Ectodermal cell (in vitro differentiated cells): ENCODE measurements around the gene AMOTL1.

Source experiments
- H3K27ac ChIP-seq: 2 replicates; pipeline ENCODE4 v1.7.0; 2013; ENCODE audit warnings: mild to moderate bottlenecking, low read depth, low read length; ENCODE audit not compliant: insufficient read depth, poor library complexity, severe bottlenecking
- H3K27me3 ChIP-seq: 2 replicates; pipeline ENCODE4 v1.7.0; 2013; ENCODE audit warnings: mild to moderate bottlenecking, low read length; ENCODE audit not compliant: insufficient read depth, control insufficient read depth, poor library complexity, severe bottlenecking
- H3K36me3 ChIP-seq: one replicate; pipeline ENCODE4 v1.7.0; 2013; ENCODE audit warnings: low read length; ENCODE audit not compliant: control insufficient read depth, insufficient read depth
- H3K4me1 ChIP-seq: one replicate; pipeline ENCODE4 v1.7.0; 2013; ENCODE audit warnings: low read length; ENCODE audit not compliant: control insufficient read depth, insufficient read depth
- H3K4me3 ChIP-seq: 2 replicates; pipeline ENCODE4 v1.7.0; 2013; ENCODE audit warnings: low read depth, low read length, control low read depth; ENCODE audit not compliant: insufficient read depth
- H3K9me3 ChIP-seq: 2 replicates; pipeline ENCODE4 v1.7.0; 2013; ENCODE audit warnings: mild to moderate bottlenecking, low read length, moderate library complexity; ENCODE audit not compliant: control insufficient read depth
- WGBS, 2 experiments: methylation state at CpG; one replicate each; pipeline ENCODE4 v1.1.7; 2013; ENCODE audit warnings: missing lambda C conversion rate in 2 of 2; 5-methylcytosine and 5-hydroxymethylcytosine counted together

AMOTL1 gene

DNA sequence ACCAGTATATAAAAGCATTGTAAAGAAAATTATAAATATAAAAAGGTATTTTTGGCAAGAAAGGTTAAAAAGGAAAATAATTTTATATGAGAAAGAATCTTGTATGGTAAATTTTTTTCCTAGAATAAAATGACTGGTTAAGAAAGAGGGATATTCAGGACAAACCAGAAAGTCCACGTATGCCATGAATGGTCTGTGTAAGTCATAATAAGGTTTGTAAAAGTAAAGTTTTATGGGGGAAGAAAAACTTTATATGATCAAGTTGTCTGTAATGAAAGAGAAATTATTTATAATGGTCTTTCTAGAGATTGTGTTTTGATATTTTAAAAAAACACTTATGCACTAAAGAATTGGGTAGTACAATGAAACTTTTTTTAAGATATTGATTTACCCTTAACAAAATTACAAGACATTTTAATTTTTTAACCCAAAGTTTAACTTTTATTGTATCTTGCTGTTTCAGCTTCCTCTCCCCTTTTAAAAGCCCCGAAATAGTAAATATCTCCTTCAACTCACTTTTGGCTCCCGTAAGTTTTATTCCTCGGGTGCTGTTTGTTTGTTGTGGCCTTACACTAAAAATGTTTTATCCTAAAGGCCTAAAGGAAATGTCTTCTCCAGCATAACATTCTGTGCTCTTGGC, 47.7 kb downstream of the AMOTL1 start:
- Histone ChIP-seq H3K9me3 (peaks cover 3% of the 10 kb centered on the region), H3K4me1 (no peaks in the 10 kb centered on the region), H3K4me3 (no peak overlapping the region), H3K27me3 (no peaks in the 10 kb centered on the region), H3K36me3 (peaks cover 34% of the 10 kb centered on the region), H3K27ac (no peak overlapping the region)
- WGBS, 2 experiments = 88 to 93% methylated on average over 3 to 4 of the region's 4 CpGs

DNA sequence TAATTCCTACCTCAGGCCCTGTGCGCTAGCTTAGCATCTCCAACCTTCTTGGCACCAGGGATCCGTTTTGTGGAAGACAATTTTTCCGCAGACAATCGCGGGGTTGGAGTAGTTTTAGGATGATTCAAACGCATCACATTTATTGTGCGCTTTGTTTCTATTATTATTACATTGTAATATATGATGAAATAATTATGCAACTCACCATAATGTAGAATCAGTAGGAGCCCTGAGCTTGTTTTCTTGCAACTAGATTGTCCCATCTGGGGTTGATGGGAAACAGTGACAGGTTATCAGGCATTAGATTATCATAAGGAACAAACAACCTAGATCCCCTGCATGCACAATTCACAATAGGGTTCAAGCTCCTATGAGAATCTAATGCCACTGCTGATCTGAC, 52.3 kb downstream of the AMOTL1 start:
- H3K36me3 ChIP-seq = peaks cover 43% of the 10 kb centered on the region
- H3K4me1 ChIP-seq = no peaks in the 10 kb centered on the region
- H3K4me3 ChIP-seq = no peak overlapping the region
- H3K27ac ChIP-seq = no peak overlapping the region
- 96 to 100% methylated on average over 5 of the region's 7 CpGs for WGBS, 2 experiments
- no peaks in the 10 kb centered on the region for H3K27me3 ChIP-seq
- H3K9me3 ChIP-seq = peaks cover 3% of the 10 kb centered on the region

DNA sequence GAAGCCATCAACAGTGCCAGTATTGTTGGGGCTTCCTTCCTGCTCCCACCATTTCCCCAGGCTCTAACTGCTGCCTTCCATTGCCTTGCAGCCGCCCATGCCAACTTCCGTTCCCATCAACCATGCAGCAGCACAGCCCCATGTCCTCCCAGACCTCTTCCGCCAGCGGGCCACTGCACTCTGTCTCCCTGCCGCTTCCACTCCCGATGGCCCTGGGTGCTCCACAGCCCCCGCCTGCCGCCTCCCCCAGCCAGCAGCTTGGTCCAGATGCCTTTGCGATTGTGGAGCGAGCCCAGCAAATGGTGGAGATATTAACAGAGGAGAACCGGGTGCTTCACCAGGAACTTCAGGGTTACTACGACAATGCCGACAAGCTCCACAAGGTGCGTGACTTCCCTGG, 53.3 kb downstream of the AMOTL1 start:
- peaks cover 40% of the 10 kb centered on the region for H3K36me3 ChIP-seq
- 96 to 97% methylated on average over 14 of the region's 14 CpGs for WGBS, 2 experiments
- H3K9me3 ChIP-seq = peaks cover 6% of the 10 kb centered on the region
- H3K27ac ChIP-seq = no peak overlapping the region
- no peaks in the 10 kb centered on the region for H3K4me1 ChIP-seq
- no peak overlapping the region for H3K4me3 ChIP-seq
- no peaks in the 10 kb centered on the region for H3K27me3 ChIP-seq

DNA sequence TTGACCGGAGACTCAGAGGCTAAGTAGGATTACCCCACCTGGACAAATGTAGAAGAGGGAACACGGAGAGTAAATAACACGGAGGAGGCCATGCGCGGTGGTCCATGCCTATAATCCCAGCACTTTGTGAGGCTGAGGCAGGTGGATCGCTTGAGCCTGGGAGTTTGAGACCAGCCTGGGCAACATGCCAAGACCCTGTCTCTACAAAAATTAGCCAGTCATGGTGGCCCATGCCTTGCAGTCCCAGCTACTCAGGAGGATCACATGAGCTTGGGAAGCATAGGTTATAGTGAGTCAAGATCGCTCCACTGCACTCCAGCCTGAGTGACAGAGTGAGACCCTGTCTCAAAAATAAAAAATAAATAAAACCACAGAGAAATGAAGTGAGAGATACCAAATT, 53.9 kb downstream of the AMOTL1 start:
- Histone ChIP-seq H3K4me3 (no peak overlapping the region), H3K27ac (no peak overlapping the region)
- 85 to 87% methylated on average over 7 of the region's 7 CpGs for WGBS, 2 experiments

DNA sequence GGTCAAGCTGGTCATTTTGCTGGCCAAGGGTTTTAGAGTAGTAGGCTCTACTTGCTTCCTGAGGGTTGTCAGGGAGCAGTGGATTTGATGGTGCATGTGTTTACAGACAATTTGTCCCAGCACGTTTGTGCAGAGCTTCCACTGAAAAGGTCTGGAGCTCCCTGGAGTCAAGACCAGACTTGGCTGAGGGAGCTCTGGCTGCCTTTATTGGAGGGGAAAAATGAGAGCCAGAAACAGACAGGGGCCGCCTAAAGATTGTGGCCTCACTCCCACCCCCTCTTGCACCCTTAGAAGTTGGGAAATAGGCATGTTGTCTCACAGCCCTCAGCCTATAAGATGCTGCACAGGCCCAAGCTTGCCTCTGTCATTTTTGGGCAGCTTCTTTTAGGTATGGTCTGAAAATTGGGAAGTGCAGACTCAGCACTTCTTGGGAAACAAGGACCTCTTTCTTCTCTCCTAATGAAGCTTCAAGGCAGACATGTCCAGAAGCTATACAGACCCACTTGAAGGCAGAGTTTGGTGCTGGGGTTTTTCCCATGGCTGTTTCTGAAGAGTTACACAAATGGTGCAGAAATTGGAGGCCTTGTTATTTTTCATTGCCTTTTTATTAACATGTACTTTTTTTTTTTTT, 55.1 kb downstream of the AMOTL1 start:
- Histone ChIP-seq H3K9me3 (peaks cover 4% of the 10 kb centered on the region), H3K36me3 (peaks cover 30% of the 10 kb centered on the region), H3K4me3 (no peak overlapping the region), H3K27me3 (no peaks in the 10 kb centered on the region), H3K27ac (no peak overlapping the region), H3K4me1 (no peaks in the 10 kb centered on the region)
- 87% methylated on average over 2 of the region's 2 CpGs for WGBS, 2 experiments

More for the DNA sequence above, 53.9 kb downstream of the AMOTL1 start:
- Histone ChIP-seq H3K4me1 (no peaks in the 10 kb centered on the region), H3K36me3 (peaks cover 36% of the 10 kb centered on the region), H3K27me3 (no peaks in the 10 kb centered on the region), H3K9me3 (peaks cover 6% of the 10 kb centered on the region)

DNA sequence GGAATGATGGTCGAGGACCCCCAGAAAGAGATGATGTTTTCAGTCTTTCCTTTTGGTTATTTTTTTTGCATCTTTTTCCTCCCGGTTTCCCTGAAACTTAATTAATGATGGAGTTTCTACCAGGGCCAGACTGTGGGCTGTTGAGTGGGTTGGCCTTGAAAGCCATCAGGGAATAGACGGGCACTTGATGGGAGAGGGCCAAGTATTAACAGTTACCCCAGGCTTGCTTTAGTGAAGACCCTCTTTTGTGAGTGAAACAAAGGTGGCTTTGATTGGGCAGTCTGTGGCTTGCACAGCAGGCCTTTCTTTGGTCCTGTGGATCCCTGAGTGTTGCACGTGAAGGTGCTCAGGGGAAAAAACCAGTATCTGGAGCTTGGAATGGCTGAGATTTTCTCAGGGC, 56.9 kb downstream of the AMOTL1 start:
- peaks cover 36% of the 10 kb centered on the region for H3K36me3 ChIP-seq
- WGBS, 2 experiments = 92% methylated on average over 4 of the region's 4 CpGs
- H3K4me3 ChIP-seq = no peak overlapping the region
- H3K9me3 ChIP-seq = peaks cover 3% of the 10 kb centered on the region
- H3K27me3 ChIP-seq = no peaks in the 10 kb centered on the region
- H3K27ac ChIP-seq = no peak overlapping the region
- H3K4me1 ChIP-seq = no peaks in the 10 kb centered on the region

DNA sequence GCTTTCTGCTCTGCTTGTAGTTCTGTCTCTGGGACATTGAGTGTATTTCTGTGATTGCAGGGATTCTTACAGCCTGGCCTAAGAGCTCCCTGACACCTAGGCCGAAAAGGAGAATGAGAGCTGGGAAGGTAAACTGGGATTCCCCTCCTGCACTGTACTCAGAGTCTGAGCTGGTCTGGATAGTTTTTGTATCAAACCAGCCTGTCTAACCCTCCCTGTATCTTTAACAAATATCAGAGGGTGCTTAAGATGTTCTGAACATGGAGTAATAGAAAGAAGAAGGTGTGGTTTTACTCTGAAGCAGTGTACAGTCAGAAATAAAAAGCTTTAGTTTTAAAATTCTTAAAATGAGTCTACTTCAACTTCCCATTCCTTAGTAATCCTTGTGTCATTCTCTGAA, 57.3 kb downstream of the AMOTL1 start:
- Histone ChIP-seq H3K9me3 (peaks cover 3% of the 10 kb centered on the region), H3K27me3 (no peaks in the 10 kb centered on the region), H3K4me1 (no peaks in the 10 kb centered on the region), H3K36me3 (peaks cover 36% of the 10 kb centered on the region), H3K4me3 (no peak overlapping the region), H3K27ac (no peak overlapping the region)
- WGBS, 2 experiments = 83 to 97% methylated on average over 1 of the region's 1 CpG

DNA sequence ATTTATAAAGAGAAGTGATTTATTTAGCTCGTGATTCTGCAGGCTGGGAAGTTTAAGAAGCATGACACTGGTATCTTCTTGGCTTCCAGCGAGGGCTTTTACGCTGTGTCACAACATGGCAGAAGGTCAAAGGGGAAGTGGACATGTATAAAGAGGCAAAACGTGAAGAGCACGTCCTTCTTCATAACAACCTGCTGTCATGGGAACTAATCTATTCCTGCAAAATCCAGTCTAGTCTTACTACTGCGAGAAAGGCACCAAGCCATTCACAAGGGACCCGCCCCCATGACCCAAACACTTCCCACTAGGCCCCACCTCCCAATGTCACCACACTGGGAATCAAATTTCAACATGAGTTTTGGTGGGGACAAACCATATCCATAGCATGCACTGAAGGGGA, 58.3 kb downstream of the AMOTL1 start:
- Histone ChIP-seq H3K27ac (peak overlapping the region; percentile 26), H3K9me3 (peaks cover 3% of the 10 kb centered on the region), H3K27me3 (no peaks in the 10 kb centered on the region), H3K36me3 (peaks cover 32% of the 10 kb centered on the region), H3K4me1 (no peaks in the 10 kb centered on the region), H3K4me3 (no peak overlapping the region)
- 92 to 95% methylated on average over 7 of the region's 7 CpGs for WGBS, 2 experiments

DNA sequence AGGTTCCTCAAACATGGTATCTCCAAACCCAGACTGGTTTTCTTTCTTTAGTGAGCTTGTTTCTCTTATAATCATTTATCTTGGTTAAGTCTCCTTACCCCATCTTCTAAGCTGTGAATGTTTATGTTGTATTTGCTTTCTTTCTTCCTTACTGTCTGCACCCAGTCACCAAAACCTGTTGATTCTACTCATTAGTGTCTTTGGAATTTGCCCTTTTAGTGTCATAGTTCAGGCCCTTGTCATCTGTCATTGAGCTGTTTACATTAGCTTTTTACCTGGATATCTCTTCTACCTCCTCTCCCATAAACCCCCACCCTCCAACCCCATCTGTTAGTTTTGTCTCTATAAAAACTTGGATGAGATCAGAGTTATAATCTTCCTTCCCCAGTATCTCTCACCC, 59.9 kb downstream of the AMOTL1 start:
- Histone ChIP-seq H3K27me3 (no peaks in the 10 kb centered on the region), H3K4me3 (no peak overlapping the region), H3K36me3 (peaks cover 32% of the 10 kb centered on the region), H3K27ac (no peak overlapping the region), H3K9me3 (peaks cover 3% of the 10 kb centered on the region), H3K4me1 (no peaks in the 10 kb centered on the region)

DNA sequence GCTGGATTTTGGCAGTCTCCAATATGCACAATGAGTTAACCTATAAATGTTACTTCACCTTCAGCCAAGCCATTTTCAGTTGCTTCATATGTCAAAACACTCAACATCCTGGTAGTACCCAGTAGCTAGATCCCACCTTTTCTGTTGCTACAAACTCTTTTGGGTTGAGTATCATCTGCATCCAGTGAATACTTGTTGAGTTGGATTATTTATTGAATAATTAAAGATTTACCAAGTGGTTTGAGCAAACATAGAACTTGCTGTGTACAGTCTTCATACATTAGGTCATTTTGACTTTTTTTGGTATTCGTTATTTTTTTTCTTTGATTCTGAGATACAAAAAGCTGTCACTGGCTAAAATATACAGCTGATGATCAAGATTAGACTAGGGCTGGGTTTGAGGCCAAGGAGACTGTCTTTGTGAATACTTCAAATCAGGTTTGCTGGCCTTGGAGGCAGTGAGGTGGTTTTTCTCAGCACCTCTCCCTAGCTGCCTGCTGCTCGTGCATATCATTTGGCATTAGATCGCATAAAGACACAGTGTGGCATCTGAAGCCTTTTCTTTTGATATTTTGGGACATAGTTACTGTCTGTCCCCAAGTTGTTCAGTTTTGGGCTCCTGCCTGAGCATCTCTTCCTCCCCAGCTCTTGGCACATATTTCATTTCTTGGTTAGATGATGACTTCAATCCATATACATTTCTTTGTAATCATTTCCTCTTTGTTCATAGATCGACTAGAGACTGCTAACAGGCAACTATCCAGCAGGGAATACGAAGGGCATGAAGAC, 62.8 kb downstream of the AMOTL1 start:
- Histone ChIP-seq H3K27ac (no peak overlapping the region), H3K36me3 (peaks cover 27% of the 10 kb centered on the region), H3K4me1 (no peaks in the 10 kb centered on the region), H3K27me3 (no peaks in the 10 kb centered on the region), H3K4me3 (no peak overlapping the region), H3K9me3 (peaks cover 3% of the 10 kb centered on the region)
- 89 to 95% methylated on average over 5 of the region's 5 CpGs for WGBS, 2 experiments
